Loucy (cell line): Measurements from ENCODE around the gene SCAMP4.

Experiments used
- H2AFZ ChIP-seq: fragments of 200-600 bp; sonication (generic); 2 replicates; pipeline ENCODE4 v1.6.0; 2016; ENCODE audit warnings: antibody characterized with exemption, mild to moderate bottlenecking, low read length, moderate library complexity
- H3F3A ChIP-seq: fragments of 200-600 bp; 2 replicates; pipeline ENCODE4 v1.6.0; 2016; ENCODE audit warnings: antibody characterized with exemption, low read depth, mild to moderate bottlenecking
- H3K27me3 ChIP-seq: fragments of 200-600 bp; sonication (generic); 2 replicates; pipeline ENCODE4 v1.6.1; 2014; ENCODE audit warnings: low read length, mild to moderate bottlenecking; ENCODE audit not compliant: insufficient read depth, poor library complexity, severe bottlenecking
- H3K36me3 ChIP-seq: fragments of 200-600 bp; sonication (generic); 2 replicates; pipeline ENCODE4 v1.6.1; 2016; ENCODE audit warnings: low read length; ENCODE audit not compliant: insufficient read depth
- H3K4me1 ChIP-seq: fragments of 200-600 bp; sonication (generic); 2 replicates; pipeline ENCODE4 v1.5.1; 2014; ENCODE audit warnings: low read length, mild to moderate bottlenecking; ENCODE audit not compliant: insufficient read depth, poor library complexity, severe bottlenecking
- H3K4me2 ChIP-seq: fragments of 200-600 bp; sonication (generic); 2 replicates; pipeline ENCODE4 v1.6.0; 2014; ENCODE audit warnings: antibody characterized with exemption, low read length, low read depth, mild to moderate bottlenecking; ENCODE audit not compliant: poor library complexity, severe bottlenecking
- H3K4me3 ChIP-seq: fragments of 200-600 bp; sonication (generic); 2 replicates; pipeline ENCODE4 v1.5.1; 2014; ENCODE audit warnings: low read length, mild to moderate bottlenecking, mixed read lengths; ENCODE audit not compliant: poor library complexity, severe bottlenecking
- H3K79me2 ChIP-seq: fragments of 200-600 bp; sonication (generic); 2 replicates; pipeline ENCODE4 v1.6.1; 2014; ENCODE audit warnings: low read length; ENCODE audit not compliant: insufficient read depth
- H3K9ac ChIP-seq: fragments of 200-600 bp; sonication (generic); 2 replicates; pipeline ENCODE4 v1.6.0; 2014; ENCODE audit warnings: mild to moderate bottlenecking, low read depth, low read length, moderate library complexity; ENCODE audit not compliant: poor library complexity, severe bottlenecking
- H3K9me2 ChIP-seq: fragments of 200-600 bp; sonication (generic); replicated peaks from 2 replicates; pipeline ENCODE4 v1.6.1; 2016; ENCODE audit warnings: low read depth, low read length, mixed read lengths
- H3K9me3 ChIP-seq: fragments of 200-600 bp; sonication (generic); 2 replicates; pipeline ENCODE4 v1.6.1; 2014; ENCODE audit warnings: mild to moderate bottlenecking, antibody characterized with exemption, low read length, low read depth; ENCODE audit not compliant: insufficient read depth
- H4K20me1 ChIP-seq: fragments of 200-600 bp; sonication (generic); 2 replicates; pipeline ENCODE4 v1.6.0; 2014; ENCODE audit warnings: antibody characterized with exemption, low read length, mild to moderate bottlenecking; ENCODE audit not compliant: insufficient read depth, poor library complexity, severe bottlenecking
- EZH2phosphoT487 ChIP-seq: fragments of 200-600 bp; IDR thresholded peaks from 2 replicates; pipeline ENCODE4 v1.6.1; 2018; ENCODE audit warnings: antibody characterized with exemption, mild to moderate bottlenecking, moderate library complexity, borderline replicate concordance
- TF ChIP-seq, protein P1 (sequence below): fragments of 200-600 bp; sonication (generic); conservative IDR thresholded peaks from 2 replicates; pipeline ENCODE4 v1.5.1; 2014; ENCODE audit warnings: mild to moderate bottlenecking, antibody characterized with exemption, low read length

SCAMP4 gene

DNA sequence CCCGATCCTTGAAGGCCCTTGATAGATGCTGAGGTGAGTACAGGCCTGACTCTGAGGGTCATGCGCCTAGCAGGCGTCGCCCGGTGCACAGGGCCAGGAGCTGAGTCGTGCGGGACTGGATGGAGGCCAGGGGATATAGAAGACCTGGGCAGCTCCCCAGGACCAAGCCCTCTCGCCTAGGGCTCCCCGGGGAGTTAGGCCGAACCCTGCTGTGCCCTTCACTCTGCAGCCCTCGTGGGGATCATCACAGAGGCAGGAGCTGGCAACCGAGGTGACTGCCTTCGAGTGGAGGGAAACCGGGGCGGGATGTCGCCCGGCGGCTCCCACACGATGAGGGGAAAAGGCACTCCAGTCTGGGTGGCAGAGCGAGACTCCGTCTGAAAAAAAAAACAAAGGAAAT is 47.4 kb downstream of the SCAMP4 start:
- peaks cover 70% of the 10 kb centered on the region for H4K20me1 ChIP-seq

DNA sequence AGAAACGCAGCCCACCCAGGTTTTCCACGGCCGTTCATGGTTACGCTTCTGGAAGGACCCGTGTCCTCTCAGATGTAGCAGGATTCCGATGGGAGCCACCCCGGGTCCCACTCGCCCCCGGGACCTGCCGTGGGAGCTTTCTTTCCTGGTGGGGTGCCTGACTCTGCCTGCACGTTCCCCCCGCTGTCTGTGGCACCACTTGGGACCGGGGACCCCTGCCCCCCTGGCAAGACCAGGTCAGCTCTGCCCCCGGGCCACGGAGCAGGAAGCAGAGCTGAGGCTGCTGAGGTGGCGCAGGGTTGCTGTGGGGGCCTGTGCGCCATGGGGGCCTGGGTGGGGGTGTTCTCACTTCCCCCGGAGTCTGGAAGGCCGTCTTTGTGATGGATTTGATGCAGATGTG is 47.8 kb downstream of the SCAMP4 start:
- Histone ChIP-seq H3K9me3 (no peaks in the 10 kb centered on the region), H3K4me3 (no peak overlapping the region), H4K20me1 (peaks cover 66% of the 10 kb centered on the region)

More for the DNA sequence above, 47.4 kb downstream of the SCAMP4 start:
- Histone ChIP-seq H3K9me3 (no peaks in the 10 kb centered on the region), H3K36me3 (peaks cover 21% of the 10 kb centered on the region; the same call in 1 of the 2 replicates), H3F3A (no peaks in the 10 kb centered on the region), H3K79me2 (peaks cover 96% of the 10 kb centered on the region), H3K4me3 (no peak overlapping the region), H2AFZ (no peak overlapping the region), H3K4me1 (no peaks in the 10 kb centered on the region), H3K27me3 (no peaks in the 10 kb centered on the region), H3K9ac (no peak overlapping the region), H3K4me2 (no peak overlapping the region), H3K9me2 (no peaks in the 10 kb centered on the region)
- no peak for TF ChIP-seq EZH2phosphoT487
- TF ChIP-seq, protein P1, sequence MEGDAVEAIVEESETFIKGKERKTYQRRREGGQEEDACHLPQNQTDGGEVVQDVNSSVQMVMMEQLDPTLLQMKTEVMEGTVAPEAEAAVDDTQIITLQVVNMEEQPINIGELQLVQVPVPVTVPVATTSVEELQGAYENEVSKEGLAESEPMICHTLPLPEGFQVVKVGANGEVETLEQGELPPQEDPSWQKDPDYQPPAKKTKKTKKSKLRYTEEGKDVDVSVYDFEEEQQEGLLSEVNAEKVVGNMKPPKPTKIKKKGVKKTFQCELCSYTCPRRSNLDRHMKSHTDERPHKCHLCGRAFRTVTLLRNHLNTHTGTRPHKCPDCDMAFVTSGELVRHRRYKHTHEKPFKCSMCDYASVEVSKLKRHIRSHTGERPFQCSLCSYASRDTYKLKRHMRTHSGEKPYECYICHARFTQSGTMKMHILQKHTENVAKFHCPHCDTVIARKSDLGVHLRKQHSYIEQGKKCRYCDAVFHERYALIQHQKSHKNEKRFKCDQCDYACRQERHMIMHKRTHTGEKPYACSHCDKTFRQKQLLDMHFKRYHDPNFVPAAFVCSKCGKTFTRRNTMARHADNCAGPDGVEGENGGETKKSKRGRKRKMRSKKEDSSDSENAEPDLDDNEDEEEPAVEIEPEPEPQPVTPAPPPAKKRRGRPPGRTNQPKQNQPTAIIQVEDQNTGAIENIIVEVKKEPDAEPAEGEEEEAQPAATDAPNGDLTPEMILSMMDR, result no peak

DNA sequence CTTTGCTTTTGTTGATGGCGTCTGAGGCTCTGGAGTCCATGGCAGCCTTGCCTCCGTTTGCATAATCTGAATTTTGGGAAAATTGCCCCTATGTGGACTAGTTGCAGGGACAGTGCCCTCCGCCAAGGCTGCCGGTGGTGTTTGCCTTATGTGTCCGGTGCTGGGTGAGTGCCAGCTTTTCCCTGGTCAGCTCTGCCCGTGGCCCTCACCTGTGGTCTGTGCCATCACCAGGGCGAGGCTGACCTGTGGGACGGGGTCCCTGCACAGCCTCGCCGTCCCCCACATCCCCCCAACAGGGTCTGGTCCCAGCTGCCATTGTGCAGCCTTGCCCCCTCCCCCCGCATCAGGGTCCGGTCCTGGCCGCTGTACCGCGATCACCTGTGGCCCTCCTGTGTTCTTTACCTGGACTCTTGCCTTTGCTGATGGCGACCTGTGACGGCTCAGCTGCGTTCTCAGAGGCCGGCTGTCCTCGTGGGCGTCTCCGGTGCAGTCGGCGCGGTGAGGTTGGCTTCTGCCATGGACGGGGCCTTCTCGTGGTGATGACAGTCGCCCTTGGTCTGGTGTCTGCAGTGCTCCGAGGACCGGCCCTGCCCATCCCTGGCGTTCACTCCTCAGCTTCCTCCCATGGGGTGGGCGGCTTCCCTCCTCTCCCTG is 48.4 kb downstream of the SCAMP4 start:
- no peaks in the 10 kb centered on the region for H3K9me3 ChIP-seq
- H3K9ac ChIP-seq, result no peak overlapping the region
- no peaks in the 10 kb centered on the region for H3K9me2 ChIP-seq
- TF ChIP-seq EZH2phosphoT487, result no peak
- H3K4me2 ChIP-seq, result no peak overlapping the region
- H3K4me3 ChIP-seq, result no peak overlapping the region
- H4K20me1 ChIP-seq, result peaks cover 61% of the 10 kb centered on the region
- H3F3A ChIP-seq, result no peaks in the 10 kb centered on the region
- peaks cover 21% of the 10 kb centered on the region; the same call in 1 of the 2 replicates for H3K36me3 ChIP-seq
- H3K4me1 ChIP-seq, result no peaks in the 10 kb centered on the region
- H2AFZ ChIP-seq, result no peak overlapping the region
- H3K27me3 ChIP-seq, result no peaks in the 10 kb centered on the region
- H3K79me2 ChIP-seq, result peaks cover 92% of the 10 kb centered on the region

More for the DNA sequence above, 47.8 kb downstream of the SCAMP4 start:
- H3K36me3 ChIP-seq, result peaks cover 21% of the 10 kb centered on the region; the same call in 1 of the 2 replicates
- H3K9me2 ChIP-seq, result no peaks in the 10 kb centered on the region
- no peaks in the 10 kb centered on the region for H3F3A ChIP-seq
- no peak overlapping the region for H2AFZ ChIP-seq
- H3K79me2 ChIP-seq, result peaks cover 96% of the 10 kb centered on the region
- H3K9ac ChIP-seq, result no peak overlapping the region
- no peak overlapping the region for H3K4me2 ChIP-seq
- no peak for TF ChIP-seq EZH2phosphoT487
- TF ChIP-seq, protein P1, result no peak
- H3K27me3 ChIP-seq, result no peaks in the 10 kb centered on the region
- H3K4me1 ChIP-seq, result no peaks in the 10 kb centered on the region

DNA sequence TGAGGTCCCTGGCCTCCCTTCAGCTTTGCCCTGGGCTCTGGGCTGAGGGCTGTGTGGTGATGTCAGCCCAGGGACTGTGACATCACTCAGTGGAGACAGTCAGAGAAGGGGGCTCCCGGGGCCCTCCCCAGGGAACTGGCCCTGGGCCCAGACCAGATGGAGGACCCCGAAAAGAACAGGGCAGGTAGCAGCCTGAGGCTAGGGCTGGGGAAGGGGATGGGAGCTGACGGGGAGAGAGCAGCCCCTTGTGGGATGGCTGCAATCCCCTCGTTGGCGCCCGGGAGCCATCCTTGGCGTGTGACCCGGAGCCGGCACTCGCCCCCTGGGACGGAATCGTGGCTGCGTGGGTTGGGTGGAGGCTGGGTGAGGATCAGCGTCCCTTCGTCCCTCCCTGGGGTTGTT is 49.3 kb downstream of the SCAMP4 start:
- H3K79me2 ChIP-seq, result peaks cover 90% of the 10 kb centered on the region
- TF ChIP-seq EZH2phosphoT487, result no peak
- TF ChIP-seq, protein P1, result no peak
- H3K4me2 ChIP-seq, result no peak overlapping the region
- H3K4me3 ChIP-seq, result no peak overlapping the region
- H4K20me1 ChIP-seq, result peaks cover 56% of the 10 kb centered on the region
- peaks cover 21% of the 10 kb centered on the region; the same call in 1 of the 2 replicates for H3K36me3 ChIP-seq
- H3F3A ChIP-seq, result no peaks in the 10 kb centered on the region
- no peaks in the 10 kb centered on the region for H3K4me1 ChIP-seq
- no peaks in the 10 kb centered on the region for H3K9me3 ChIP-seq
- H3K9me2 ChIP-seq, result no peaks in the 10 kb centered on the region
- no peak overlapping the region for H2AFZ ChIP-seq
- no peaks in the 10 kb centered on the region for H3K27me3 ChIP-seq
- no peak overlapping the region for H3K9ac ChIP-seq
